ENCODE data around the gene SENP8. TPM values are rescaled to one million over a fixed set of nuclear protein-coding genes. Genes with fewer than 3 reads are reported as not detected.

The SENP8 gene
- total RNA-seq, 4 donors from 2014 or later = 5.1 to 6.7 (median 6.0) TPM

DNA sequence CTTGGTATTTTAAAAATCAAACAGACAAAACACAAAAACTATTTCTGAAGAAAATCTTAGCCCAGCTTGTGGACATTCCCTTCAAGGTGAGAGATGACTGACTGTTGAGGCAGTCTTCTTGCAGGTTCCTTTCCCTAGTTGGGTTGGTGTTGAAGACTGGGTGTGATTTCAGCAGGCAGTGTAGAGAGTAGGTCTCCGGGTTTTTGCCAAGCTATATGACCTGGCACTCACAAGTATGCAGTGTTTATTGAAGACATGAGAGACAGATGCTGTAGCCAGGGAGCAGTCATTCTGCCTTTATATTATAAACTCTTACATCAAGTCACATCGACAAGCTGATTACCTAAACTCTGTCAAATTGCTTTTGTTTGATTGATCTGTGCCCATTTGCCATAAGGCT, 17.5 kb downstream of the SENP8 start:
- intact Hi-C loops (cut with DNase I) = no loop called here
- H3K27me3 ChIP-seq = no peaks in the 10 kb centered on the region
- H3K9me3 ChIP-seq = no peaks in the 10 kb centered on the region
- no peaks in the 10 kb centered on the region for H3K36me3 ChIP-seq
- peaks cover 14 to 15% of the 10 kb centered on the region in 2 donors for H3K4me1 ChIP-seq
- no peak overlapping the region for H3K4me3 ChIP-seq (replicated peaks in 1 of 3)
- TF ChIP-seq CTCF (IDR thresholded peaks at IDR 0.05) (no peak), POLR2A (IDR thresholded peaks at IDR 0.05) (no peak)
- 32 to 54% methylated on average over 2 of the region's 2 CpGs for WGBS, 2 donors
- peak overlapping the region in 1 of 3 donors; percentile 75 for H3K27ac ChIP-seq
- peak in 1 of 2 donors; percentile 64 for DNase-seq

DNA sequence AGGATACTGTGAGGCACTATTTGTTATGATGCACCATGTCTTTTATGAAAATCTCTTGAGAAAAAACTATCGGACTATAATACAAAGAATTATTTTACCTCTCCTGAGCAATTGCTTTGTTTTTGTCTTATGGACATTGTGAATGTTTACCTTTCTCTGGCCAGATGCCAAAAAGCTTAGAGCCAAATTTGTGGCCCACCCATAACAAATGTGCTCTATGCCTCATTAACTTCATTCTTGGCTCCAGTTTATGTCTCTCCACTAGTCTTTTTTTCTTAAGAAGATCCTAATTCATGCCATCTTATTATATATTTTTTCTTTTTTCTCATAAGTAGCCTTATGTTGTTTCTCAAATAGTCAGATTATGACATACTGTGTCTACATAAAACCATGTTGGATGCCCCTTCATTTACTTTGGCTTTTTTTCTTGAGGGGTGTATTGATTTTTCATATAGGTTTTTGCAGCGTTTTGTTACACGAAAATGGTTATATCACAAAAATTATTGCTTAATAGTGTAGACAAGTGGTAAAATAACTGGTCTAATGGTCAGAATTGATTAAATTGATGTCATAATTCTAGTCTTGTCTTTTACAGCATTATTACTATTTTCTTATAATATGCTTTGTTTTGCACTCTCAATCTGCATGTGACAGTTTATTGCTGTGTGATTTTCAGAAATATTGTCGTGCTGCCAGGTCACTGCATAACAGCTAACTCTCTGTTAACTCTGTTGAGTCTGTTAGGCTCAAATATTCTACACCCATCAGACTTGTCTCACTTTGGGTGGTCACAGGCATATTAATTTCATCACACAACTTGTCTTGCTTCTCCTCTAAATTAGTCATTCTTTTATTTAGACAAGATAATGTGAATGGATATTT, 18.2 kb downstream of the SENP8 start:
- H3K4me3 ChIP-seq (replicated peaks in 1 of 3) = no peak overlapping the region
- no peaks in the 10 kb centered on the region for H3K36me3 ChIP-seq
- H3K9me3 ChIP-seq = no peaks in the 10 kb centered on the region
- no peaks in the 10 kb centered on the region for H3K27me3 ChIP-seq
- peak overlapping the region in 1 of 3 donors; percentile 75 for H3K27ac ChIP-seq
- TF ChIP-seq POLR2A (IDR thresholded peaks at IDR 0.05) (no peak), CTCF (IDR thresholded peaks at IDR 0.05) (no peak)
- no peak for DNase-seq
- WGBS, 2 donors = 68 to 77% methylated on average over 4 of the region's 4 CpGs
- H3K4me1 ChIP-seq = peaks cover 19 to 22% of the 10 kb centered on the region in 2 donors
- intact Hi-C loops (cut with DNase I) = no loop called here

DNA sequence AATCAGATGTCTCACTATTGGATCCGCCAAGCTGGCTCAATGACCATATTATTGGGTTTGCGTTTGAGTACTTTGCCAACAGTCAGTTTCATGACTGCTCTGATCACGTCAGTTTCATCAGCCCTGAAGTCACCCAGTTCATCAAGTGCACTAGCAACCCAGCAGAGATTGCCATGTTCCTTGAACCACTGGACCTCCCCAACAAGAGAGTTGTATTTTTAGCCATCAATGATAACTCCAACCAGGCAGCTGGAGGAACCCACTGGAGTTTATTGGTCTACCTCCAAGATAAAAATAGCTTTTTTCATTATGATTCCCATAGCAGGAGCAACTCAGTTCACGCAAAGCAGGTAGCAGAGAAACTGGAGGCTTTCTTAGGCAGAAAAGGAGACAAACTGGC, 21.5 kb downstream of the SENP8 start:
- Histone ChIP-seq H3K27me3 (no peaks in the 10 kb centered on the region), H3K36me3 (no peaks in the 10 kb centered on the region), H3K4me3 (replicated peaks in 1 of 3) (no peak overlapping the region), H3K9me3 (no peaks in the 10 kb centered on the region), H3K27ac (no peak overlapping the region), H3K4me1 (peaks cover 30 to 38% of the 10 kb centered on the region in 2 donors)
- intact Hi-C loops (cut with DNase I) = no loop called here
- no peak for TF ChIP-seq CTCF (IDR thresholded peaks at IDR 0.05)
- no peak for TF ChIP-seq POLR2A (IDR thresholded peaks at IDR 0.05)
- DNase-seq = no peak
- 99 to 100% methylated on average over 4 of the region's 4 CpGs for WGBS, 2 donors

- Histone ChIP-seq H3K27me3 (no peaks in the 10 kb centered on the region), H3K9me3 (no peaks in the 10 kb centered on the region), H3K36me3 (no peaks in the 10 kb centered on the region), H3K4me1 (peaks cover 30 to 38% of the 10 kb centered on the region in 2 donors), H3K27ac (no peak overlapping the region), H3K4me3 (replicated peaks in 1 of 3) (no peak overlapping the region)
- TF ChIP-seq CTCF (IDR thresholded peaks at IDR 0.05) = no peak
- no peak for TF ChIP-seq POLR2A (IDR thresholded peaks at IDR 0.05)
- DNase-seq = no peak
- WGBS, 2 donors = 92 to 94% methylated on average over 3 of the region's 3 CpGs
- intact Hi-C loops (cut with DNase I) = no loop called here
Measured at GRCh38 chr15:72140088-72140487, 21.9 kb downstream of the SENP8 start.
